SK-N-DZ (cell line): ENCODE measurements around the gene CLEC7A. TPM values are rescaled to one million over a fixed set of nuclear protein-coding genes. Genes with fewer than 3 reads are reported as not detected.

Experiments used
- DNase-seq: peaks from one replicate; pipeline ENCODE4 v3.0.0-alpha.2; 2015; ENCODE audit warnings: low spot score
- polyA plus RNA-seq, 2 experiments: library from polyadenylated mRNA; depleted of rRNA; stranded (reverse); fragments of >200 nt; gene quantifications; 2 replicates each; pipeline ENCODE4 v1.2.3, GENCODE V29; 2014

The CLEC7A gene
- polyA plus RNA-seq (2014; cell fraction: cytosol; rRNA removed): not detected in 2 replicates
- not detected in 2 replicates for polyA plus RNA-seq (2014; cell fraction: nucleus; rRNA removed)

DNA sequence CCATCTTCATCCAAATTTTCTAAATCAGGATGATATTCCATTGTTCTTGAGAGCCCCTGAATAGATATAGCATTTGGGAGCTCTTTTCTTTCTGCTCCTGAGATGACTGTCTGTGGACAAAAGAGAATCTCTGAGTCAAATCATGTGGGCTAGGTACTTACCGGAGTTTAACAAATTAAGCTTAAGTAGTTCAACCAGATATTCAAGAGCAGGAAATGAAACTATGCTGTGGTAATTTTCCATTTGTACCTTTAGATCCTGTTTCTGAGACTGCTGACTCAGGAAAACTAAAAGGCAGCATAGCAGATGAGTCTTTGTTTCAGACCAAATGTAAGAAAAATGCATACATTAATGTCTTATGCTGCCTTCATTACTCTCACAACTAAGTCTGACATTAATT is at the start of gene CLEC7A:
Gene CLEC7A, minus strand, starts transcription at position 158 of the 400 bp plus-strand sequence. Its CDS starts 117 bp downstream, at position 41.
- no peak for DNase-seq

- DNase-seq: no peak
Observed at GRCh38 chr12:10179776-10180181, 49.8 kb upstream of the CLEC7A start.

- no peak for DNase-seq
Observed at GRCh38 chr12:10178821-10179220, 48.8 kb upstream of the CLEC7A start, which contains the start of gene TMEM52B. TSS of gene TMEM52B (plus strand) at chr12:10179032. CDS start at chr12:10179575, 543 bp downstream.

DNA sequence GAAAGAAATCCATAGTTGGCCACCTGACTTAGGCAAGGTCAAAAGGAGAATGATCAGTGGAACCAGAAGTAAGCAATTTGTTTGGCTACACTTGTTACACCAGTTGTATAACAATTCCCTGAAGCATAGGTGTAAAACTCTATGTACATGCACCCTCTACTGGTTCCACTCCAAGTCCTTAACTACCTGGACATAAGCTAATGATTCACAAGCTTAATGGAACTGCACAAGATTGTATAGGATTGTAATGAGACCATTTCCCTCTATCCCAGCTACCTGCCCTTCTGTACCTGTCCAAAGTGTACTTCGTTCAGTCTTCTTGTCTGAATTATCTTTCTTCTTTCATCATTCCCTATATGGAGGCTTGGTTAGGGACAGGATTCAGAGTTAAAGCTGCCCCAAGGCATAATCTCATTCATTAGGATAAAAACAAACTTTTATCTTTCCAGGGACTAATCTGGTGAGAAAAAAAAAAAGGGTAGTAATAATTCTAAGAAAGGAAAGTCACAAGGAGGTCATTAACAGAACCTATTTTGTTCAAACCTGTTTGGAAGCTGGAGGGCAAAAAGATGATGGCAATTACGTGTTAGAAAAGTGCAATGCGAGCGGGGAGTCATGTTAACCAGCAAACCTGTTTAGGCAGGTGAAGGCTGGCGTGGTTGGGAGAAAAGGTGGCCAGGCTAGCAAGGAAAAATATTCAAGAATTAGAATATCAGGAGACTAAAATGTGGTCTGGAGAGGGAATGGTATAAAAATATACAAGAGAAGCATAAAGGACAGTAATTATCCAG is 46.0 kb upstream of the CLEC7A start:
- DNase-seq: no peak

GRCh38 chr12:10174986-10175614 is 45.1 kb upstream of the CLEC7A start:
- no peak for DNase-seq

GRCh38 chr12:10171973-10172728 is 42.2 kb upstream of the CLEC7A start, which contains the start of gene OLR1:
TSS of gene OLR1 (minus strand) at chr12:10172132. CDS start at chr12:10172077, 55 bp downstream.
- no peak for DNase-seq

GRCh38 chr12:10170216-10170615 is 40.2 kb upstream of the CLEC7A start:
- DNase-seq: no peak

DNA sequence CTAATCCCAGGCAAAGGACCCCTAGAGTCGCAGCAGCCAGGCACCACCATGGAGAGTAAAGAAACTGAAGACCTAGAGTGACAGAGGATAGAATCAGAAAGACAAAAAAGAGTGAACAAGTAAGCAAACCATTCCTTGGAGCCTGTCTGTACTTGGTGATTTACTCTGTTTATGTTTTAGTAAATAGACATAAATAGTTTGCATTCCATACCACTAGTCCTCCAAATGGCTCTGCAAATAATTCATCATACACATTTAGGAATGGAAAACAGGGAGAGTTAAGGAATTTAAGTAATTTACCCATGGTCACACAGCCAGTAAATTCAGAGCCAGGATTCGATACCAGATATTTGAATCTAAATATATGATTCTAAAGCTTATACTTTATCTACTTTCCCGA is 39.1 kb upstream of the CLEC7A start:
- DNase-seq: no peak

GRCh38 chr12:10167599-10167998 is 37.6 kb upstream of the CLEC7A start:
- DNase-seq: no peak

DNA sequence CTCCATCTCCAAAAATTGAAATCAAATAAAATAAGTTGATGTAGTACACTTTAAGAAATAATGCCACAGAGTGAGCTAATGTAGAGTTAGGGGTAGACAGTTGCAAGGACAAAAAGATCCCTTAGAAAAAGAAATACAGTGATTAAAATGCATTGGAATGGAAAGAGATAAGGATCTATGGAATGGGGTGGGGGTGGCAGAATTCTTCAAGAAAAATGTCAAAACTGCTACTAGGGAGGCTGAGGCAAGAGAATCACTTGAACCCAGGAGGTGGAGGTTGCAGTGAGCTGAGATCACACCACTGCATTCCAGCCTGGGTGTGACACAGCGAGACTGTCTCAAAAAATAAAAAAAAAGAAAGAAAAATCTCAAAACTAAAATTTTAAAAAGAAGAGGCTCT is 35.4 kb upstream of the CLEC7A start:
- no peak for DNase-seq

GRCh38 chr12:10163084-10163483 is 33.1 kb upstream of the CLEC7A start:
- DNase-seq: no peak

GRCh38 chr12:10160617-10161385 is 30.8 kb upstream of the CLEC7A start:
- DNase-seq: no peak

DNA sequence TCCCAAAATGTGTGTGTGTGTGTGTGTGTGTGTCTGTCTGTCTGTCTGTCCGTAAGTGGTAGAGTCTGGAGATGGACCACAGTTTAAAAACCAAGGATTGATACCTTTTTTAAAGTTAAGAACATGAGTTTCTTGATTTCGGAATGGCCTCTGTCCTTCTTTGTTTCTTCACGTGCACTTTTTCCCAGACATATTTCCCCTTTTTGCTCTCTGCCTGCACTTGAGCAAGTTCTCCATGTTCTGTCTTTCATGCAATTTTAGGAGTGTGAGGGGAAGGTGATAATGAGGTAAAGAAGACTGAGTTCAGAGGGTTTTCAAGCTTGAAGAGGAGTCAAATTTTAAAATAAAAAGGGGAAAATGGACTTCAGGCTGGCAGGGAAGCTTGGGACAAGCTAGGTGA is 29.3 kb upstream of the CLEC7A start:
- DNase-seq: no peak

DNA sequence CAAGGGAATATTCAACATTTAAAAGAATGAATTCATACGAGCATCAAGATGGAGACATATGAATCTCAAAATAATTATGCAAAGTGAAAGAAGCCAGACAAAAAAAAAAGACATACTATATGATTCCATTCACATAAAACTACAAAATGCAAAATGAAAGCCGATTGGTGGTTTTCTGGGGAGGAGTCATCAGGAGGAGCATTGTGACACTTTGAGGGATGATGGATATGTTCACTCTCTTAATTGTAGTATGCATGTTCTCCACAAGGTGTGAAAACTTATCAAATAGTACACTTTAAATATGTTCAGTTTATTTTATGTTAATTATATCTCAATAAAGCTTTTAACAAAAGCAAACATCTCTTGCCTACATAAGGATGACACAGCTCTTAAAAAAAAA is 28.4 kb upstream of the CLEC7A start:
- no peak for DNase-seq

DNA sequence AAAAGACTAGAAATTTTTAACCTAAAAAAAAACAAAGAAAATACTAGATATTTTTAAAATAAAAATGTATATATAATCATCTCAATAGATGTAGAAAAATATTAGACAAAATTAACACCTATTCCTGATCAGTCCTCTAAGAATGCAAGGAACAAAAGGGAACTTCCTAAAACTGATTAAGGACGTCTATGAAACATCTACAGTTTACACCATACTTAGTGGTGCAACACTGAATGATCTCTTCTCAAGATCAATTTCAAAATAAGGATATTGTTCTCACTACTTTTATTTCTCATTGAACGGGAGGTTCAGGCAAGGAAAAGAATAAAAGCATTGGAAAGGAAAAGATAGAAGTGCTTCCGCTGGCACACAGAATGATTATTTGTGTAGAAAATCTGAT is 26.0 kb upstream of the CLEC7A start:
- no peak for DNase-seq

- peak; percentile 5 for DNase-seq
Observed at GRCh38 chr12:10154145-10154496, 24.1 kb upstream of the CLEC7A start.

- DNase-seq: peak; percentile 72
Observed at GRCh38 chr12:10153271-10154144, 23.5 kb upstream of the CLEC7A start.

GRCh38 chr12:10151621-10152020 is 21.6 kb upstream of the CLEC7A start:
- DNase-seq: no peak

DNA sequence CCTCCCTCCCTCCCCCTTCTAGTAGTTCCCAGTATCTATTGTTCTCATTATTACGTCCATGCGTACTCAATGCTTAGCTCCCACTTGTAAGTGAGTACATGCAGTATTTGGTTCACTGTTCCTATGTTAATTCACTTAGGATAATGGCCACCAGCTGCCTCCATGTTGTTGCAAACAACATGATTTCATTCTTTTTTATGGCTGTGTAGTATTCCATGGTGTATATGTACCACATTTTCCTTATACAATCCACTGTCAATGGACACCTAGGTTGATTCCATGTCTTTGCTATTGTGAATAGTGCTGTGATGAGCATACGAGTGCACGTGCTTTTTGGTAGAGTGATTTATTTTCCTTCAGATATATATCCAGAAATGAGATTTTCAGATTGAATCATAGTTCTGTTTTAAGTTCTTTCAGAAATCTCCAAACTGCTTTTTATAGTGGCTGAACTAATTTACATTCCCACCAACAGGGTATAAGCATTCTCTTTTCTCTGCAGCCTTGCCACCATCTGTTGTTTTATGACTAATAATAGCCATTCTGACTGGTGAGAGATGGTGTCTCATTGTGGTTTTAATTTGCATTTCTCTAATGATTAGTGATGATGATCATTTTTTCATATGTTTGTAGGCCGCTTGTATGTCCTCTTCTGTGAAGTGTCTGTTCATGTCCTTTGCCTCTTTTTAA is 17.9 kb upstream of the CLEC7A start:
- DNase-seq: no peak
